ENCODE results near the gene ABCD4.

The ABCD4 gene

DNA sequence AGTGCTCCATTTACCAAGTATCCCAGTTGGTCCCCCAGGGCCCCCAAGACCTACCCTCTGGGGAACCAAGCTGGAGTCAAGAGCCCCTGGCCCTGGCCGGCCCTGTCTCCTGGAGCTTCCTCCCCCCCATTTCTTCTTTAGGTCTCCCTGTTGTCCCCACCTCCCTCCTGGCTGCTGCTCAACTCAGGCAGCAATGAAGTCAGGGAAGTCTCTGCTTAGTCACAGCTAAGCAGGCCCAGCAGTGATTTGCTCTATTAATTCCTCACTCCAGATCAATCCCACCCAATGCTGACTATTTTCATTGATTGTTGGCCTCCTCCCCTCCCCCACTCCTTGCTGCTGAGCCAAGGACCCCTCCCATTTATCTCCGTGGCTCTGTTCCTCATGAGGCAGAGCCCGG is 35.1 kb downstream of the ABCD4 start:
- no peaks in the 10 kb centered on the region for H3K27me3 Mint-ChIP-seq (ENCODE audit: low read depth)
- H3K27ac Mint-ChIP-seq, result no peak overlapping the region
- no peak overlapping the region for H3K4me3 Mint-ChIP-seq
- no peaks in the 10 kb centered on the region for H3K9me3 Mint-ChIP-seq
- no peaks in the 10 kb centered on the region for H3K36me3 Mint-ChIP-seq (ENCODE audit: low read depth)
- no peaks in the 10 kb centered on the region for H3K4me1 Mint-ChIP-seq
- no peak for TF ChIP-seq CTCF (IDR thresholded peaks at IDR 0.05; ENCODE audit: unreplicated experiment in 3 of 3)

DNA sequence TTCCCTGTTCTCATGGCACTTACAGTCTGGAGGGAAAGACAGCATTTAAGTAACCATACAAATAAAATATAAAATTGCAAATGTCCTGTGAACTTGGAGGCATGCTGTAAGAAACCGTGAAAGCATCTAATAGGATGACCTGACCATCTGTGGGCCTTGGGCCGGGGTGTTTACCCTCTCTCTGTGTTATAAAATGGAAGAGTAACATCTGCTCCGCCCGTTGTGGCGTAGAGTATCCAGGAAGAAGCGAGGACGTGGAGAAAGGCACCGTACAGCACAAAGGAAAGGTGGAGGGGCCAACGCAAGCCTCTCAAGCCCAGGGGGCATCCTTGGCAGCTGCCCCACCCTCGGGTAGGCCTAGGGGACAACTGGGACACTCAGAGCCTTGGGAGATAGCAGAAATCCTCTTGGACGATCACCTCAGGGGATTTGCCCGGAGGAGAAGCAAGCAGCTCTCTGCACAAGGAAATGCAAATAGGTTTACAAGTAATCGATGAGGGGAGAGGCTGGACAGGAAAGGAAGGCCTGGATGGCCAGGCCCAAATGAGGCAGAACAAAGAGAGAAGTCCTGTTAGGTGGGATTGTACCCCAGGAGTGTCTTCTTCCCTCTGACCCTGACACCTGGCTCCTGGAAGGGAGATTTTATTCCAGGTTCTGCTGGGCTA is 37.3 kb downstream of the ABCD4 start:
- H3K4me3 Mint-ChIP-seq, result no peak overlapping the region
- H3K9me3 Mint-ChIP-seq, result no peaks in the 10 kb centered on the region
- no peak for TF ChIP-seq CTCF (IDR thresholded peaks at IDR 0.05; ENCODE audit: unreplicated experiment in 3 of 3)
- no peaks in the 10 kb centered on the region for H3K4me1 Mint-ChIP-seq
- no peaks in the 10 kb centered on the region for H3K27me3 Mint-ChIP-seq (ENCODE audit: low read depth)
- H3K27ac Mint-ChIP-seq, result no peak overlapping the region
- H3K36me3 Mint-ChIP-seq (ENCODE audit: low read depth), result no peaks in the 10 kb centered on the region

DNA sequence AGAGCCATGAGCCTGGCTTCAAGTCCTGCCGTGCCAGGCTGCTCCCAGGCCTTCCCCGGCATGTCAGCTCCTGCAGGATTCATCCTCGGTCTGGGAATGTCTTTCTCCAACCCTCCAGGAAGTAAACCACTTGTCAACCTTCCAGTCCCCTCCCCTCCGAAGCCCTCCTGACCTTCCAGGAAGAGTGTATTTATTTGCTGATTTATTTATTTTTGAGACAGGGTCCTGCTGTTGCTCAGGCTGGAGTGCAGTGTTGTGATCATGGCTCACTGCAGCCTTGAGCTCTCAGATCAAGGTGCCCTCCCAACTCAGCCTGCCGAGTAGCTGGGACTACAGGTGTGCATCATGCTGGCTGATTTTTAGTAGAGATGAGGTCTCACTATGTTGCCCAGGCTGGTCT is 38.8 kb downstream of the ABCD4 start:
- H3K4me3 Mint-ChIP-seq, result no peak overlapping the region
- no peak overlapping the region for H3K27ac Mint-ChIP-seq
- H3K27me3 Mint-ChIP-seq (ENCODE audit: low read depth), result peaks cover 12% of the 10 kb centered on the region
- TF ChIP-seq CTCF (IDR thresholded peaks at IDR 0.05; ENCODE audit: unreplicated experiment in 3 of 3), result no peak
- no peaks in the 10 kb centered on the region for H3K36me3 Mint-ChIP-seq (ENCODE audit: low read depth)
- H3K9me3 Mint-ChIP-seq, result no peaks in the 10 kb centered on the region
- no peaks in the 10 kb centered on the region for H3K4me1 Mint-ChIP-seq

DNA sequence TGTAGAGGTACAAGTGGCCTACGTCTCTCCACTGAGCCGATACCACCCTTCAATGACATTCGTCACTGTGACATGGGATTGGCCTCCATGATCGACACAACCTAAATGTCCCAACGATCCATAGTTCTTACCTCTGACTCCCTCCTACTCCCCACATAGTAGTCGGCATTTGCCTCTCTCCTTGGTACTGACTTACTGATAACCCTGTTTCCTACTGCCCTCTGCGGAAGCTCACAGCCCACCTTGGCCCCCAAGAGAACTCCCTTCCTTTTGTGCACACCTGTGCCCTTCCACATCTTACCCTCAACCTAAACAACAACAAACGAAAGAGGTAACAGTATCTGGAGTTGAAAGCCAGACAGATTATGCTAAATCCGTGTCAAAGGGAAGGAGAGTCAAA is 39.6 kb downstream of the ABCD4 start:
- no peaks in the 10 kb centered on the region for H3K4me1 Mint-ChIP-seq
- H3K9me3 Mint-ChIP-seq, result no peaks in the 10 kb centered on the region
- H3K4me3 Mint-ChIP-seq, result no peak overlapping the region
- H3K36me3 Mint-ChIP-seq (ENCODE audit: low read depth), result no peaks in the 10 kb centered on the region
- no peak for TF ChIP-seq CTCF (IDR thresholded peaks at IDR 0.05; ENCODE audit: unreplicated experiment in 3 of 3)
- no peak overlapping the region for H3K27ac Mint-ChIP-seq
- peaks cover 19% of the 10 kb centered on the region for H3K27me3 Mint-ChIP-seq (ENCODE audit: low read depth)

DNA sequence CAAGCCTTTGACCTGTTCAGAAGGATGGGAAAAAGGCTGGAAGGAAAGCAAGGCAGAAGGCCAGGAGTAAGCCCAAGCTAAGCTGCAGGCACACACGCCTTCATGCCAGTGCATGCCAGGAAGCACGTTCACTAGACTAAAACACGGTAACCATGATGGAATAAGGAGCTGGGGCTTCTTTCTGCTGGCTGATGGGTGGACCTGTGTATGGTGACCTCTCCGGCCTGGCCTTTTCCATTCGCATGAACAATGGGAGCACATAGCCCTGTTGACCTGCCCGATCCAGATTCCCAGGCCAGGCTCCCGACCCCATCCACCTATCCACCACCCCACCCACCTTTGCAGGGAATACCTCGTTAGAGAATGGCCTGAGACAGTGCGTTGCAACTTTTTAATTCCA is 40.7 kb downstream of the ABCD4 start:
- Mint-ChIP-seq H3K36me3 (ENCODE audit: low read depth) (no peaks in the 10 kb centered on the region), H3K27me3 (ENCODE audit: low read depth) (peaks cover 26% of the 10 kb centered on the region), H3K4me3 (no peak overlapping the region)

More for the DNA sequence above, 40.7 kb downstream of the ABCD4 start:
- H3K9me3 Mint-ChIP-seq, result no peaks in the 10 kb centered on the region
- no peaks in the 10 kb centered on the region for H3K4me1 Mint-ChIP-seq
- no peak for TF ChIP-seq CTCF (IDR thresholded peaks at IDR 0.05; ENCODE audit: unreplicated experiment in 3 of 3)
- H3K27ac Mint-ChIP-seq, result no peak overlapping the region
